ENCODE measurements around the gene C11orf86. TPM values are rescaled to one million over a fixed set of nuclear protein-coding genes. Genes with fewer than 3 reads are reported as not detected.

Gene C11orf86
- total and polyA plus RNA-seq, 2 experiments from 2014 or later: not detected

DNA sequence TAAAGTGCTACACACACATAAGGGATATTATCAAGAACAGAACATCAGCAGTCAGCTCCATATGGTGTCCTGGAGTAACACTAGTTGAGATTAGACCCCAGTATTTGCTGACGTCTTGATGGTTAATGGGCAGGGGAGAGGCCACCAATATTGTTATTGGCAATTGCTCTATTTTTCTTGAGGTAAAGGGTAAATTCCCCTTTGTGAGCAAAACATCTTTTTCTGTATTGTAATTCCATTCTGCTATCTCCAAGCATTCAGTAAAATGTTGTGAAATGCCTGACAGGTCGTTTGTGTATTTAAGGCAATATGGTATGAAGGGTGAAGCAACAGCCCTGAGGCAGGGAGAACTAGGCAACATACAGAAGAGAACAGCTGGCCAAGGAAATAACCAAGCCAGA lies 38.8 kb upstream of the C11orf86 start:
- H3K4me1 ChIP-seq (ENCODE audit: low read depth): no peaks in the 10 kb centered on the region
- H3K27me3 ChIP-seq: no peaks in the 10 kb centered on the region
- TF ChIP-seq, protein P1, sequence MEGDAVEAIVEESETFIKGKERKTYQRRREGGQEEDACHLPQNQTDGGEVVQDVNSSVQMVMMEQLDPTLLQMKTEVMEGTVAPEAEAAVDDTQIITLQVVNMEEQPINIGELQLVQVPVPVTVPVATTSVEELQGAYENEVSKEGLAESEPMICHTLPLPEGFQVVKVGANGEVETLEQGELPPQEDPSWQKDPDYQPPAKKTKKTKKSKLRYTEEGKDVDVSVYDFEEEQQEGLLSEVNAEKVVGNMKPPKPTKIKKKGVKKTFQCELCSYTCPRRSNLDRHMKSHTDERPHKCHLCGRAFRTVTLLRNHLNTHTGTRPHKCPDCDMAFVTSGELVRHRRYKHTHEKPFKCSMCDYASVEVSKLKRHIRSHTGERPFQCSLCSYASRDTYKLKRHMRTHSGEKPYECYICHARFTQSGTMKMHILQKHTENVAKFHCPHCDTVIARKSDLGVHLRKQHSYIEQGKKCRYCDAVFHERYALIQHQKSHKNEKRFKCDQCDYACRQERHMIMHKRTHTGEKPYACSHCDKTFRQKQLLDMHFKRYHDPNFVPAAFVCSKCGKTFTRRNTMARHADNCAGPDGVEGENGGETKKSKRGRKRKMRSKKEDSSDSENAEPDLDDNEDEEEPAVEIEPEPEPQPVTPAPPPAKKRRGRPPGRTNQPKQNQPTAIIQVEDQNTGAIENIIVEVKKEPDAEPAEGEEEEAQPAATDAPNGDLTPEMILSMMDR (IDR thresholded peaks at IDR 0.05; ENCODE audit: low read depth, low read length): no peak
- H3K36me3 ChIP-seq: no peaks in the 10 kb centered on the region
- no peak overlapping the region for H3K4me3 ChIP-seq
- no peak overlapping the region for H3K27ac ChIP-seq
- peak in 1 of 2 donors; percentile 93 for DNase-seq (ENCODE audit: low read depth in 1 of 2, low spot score in 1 of 2)
- no peaks in the 10 kb centered on the region for H3K9me3 ChIP-seq (ENCODE audit: low read depth)

DNA sequence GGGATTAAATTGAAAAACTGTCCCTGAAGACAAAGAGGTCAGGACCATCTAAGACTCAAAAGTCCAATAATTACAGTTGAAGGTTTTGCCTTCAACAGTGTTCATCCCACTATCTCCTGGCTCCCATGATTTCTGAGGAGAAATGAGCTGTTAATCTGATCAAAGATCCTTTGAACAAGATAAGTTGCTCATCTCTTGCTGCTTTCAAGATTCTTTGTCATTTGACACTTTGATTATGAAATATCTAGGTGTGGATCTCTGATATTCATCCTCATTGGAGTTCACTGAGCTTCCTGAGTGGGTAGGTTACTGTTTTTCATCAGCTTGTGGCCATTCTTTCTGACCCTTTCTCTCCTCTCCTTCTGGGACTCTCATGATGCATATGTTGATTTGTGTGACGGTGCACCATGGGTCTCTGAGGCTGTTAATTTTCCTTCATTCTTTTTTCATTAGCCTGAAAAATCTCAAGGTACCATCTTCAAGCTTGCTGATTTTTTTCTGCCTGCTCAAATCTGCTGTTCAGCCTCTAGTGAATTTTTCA lies 37.8 kb upstream of the C11orf86 start:
- no peaks in the 10 kb centered on the region for H3K27me3 ChIP-seq
- H3K27ac ChIP-seq: no peak overlapping the region
- DNase-seq (ENCODE audit: low read depth in 1 of 2, low spot score in 1 of 2): no peak
- TF ChIP-seq, protein P1 (IDR thresholded peaks at IDR 0.05; ENCODE audit: low read depth, low read length): no peak
- no peaks in the 10 kb centered on the region for H3K4me1 ChIP-seq (ENCODE audit: low read depth)
- H3K9me3 ChIP-seq (ENCODE audit: low read depth): no peaks in the 10 kb centered on the region
- H3K36me3 ChIP-seq: no peaks in the 10 kb centered on the region
- H3K4me3 ChIP-seq: no peak overlapping the region

DNA sequence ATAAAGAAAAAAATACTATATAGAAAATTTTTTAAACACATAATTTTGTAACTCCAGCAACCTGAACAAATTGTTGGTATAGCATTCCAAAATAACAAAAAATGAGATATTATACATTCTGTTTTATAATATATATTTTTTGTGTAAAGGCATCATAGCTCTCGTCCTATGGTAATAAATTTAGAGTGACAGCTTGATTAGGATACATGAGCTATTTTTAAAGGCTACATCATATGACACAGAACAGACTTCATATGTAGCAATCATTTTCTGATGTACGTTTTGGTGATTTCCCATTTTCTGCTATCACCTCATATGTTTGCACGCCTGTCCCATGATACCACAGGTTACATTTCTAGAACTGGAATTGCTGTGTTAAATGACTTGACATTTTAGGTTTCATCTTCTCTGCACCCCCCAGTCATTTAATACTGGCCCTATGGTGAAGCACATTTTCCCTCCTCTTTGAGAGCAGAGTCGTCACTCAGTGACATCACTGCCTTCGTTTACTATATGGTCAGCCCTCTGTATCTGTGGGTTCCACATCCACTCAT lies 36.4 kb upstream of the C11orf86 start:
- Histone ChIP-seq H3K27ac (no peak overlapping the region), H3K27me3 (no peaks in the 10 kb centered on the region), H3K4me3 (no peak overlapping the region), H3K9me3 (ENCODE audit: low read depth) (no peaks in the 10 kb centered on the region), H3K36me3 (no peaks in the 10 kb centered on the region), H3K4me1 (ENCODE audit: low read depth) (no peaks in the 10 kb centered on the region)
- DNase-seq (ENCODE audit: low read depth in 1 of 2, low spot score in 1 of 2): no peak
- TF ChIP-seq, protein P1 (IDR thresholded peaks at IDR 0.05; ENCODE audit: low read depth, low read length): no peak

DNA sequence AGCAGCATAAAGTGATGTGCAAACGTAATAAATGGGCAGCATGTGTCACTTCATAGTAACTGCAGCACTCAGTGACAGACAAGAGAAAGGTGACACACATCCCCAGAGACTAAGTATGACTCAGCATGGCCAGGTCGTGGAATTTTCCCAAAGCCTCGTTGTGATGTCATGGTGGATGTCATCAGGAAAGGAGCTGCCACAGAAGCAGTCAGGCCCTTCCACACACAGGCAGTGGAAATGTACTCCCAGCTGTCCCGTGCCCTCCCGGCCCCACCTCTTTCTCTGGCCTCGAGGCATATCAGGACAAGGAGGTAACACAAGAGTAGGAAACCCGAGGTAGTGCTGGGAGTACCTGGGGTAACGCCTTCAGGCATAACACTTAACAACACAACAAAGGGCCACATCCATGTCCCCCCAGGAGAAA lies 25.0 kb upstream of the C11orf86 start:
- Histone ChIP-seq H3K4me3 (no peak overlapping the region), H3K27me3 (no peaks in the 10 kb centered on the region), H3K36me3 (no peaks in the 10 kb centered on the region), H3K27ac (no peak overlapping the region), H3K4me1 (ENCODE audit: low read depth) (no peaks in the 10 kb centered on the region), H3K9me3 (ENCODE audit: low read depth) (no peaks in the 10 kb centered on the region)
- TF ChIP-seq, protein P1 (IDR thresholded peaks at IDR 0.05; ENCODE audit: low read depth, low read length): no peak
- peak in 1 of 2 donors; percentile 63 for DNase-seq (ENCODE audit: low read depth in 1 of 2, low spot score in 1 of 2)

GRCh38 chr11:66951135-66951534 lies 24.0 kb upstream of the C11orf86 start:
- Histone ChIP-seq H3K4me3 (no peak overlapping the region), H3K9me3 (ENCODE audit: low read depth) (no peaks in the 10 kb centered on the region), H3K36me3 (no peaks in the 10 kb centered on the region), H3K27ac (no peak overlapping the region), H3K27me3 (no peaks in the 10 kb centered on the region), H3K4me1 (ENCODE audit: low read depth) (no peaks in the 10 kb centered on the region)
- TF ChIP-seq, protein P1 (IDR thresholded peaks at IDR 0.05; ENCODE audit: low read depth, low read length): no peak
- DNase-seq (ENCODE audit: low read depth in 1 of 2, low spot score in 1 of 2): no peak

Data from cardiac muscle cell (in vitro differentiated cells and primary cell).